Thyroid gland (tissue), 4 donors: ENCODE results near the gene SLC6A17.

Source experiments
- CTCF ChIP-seq, 6 experiments: fragments of 200-600 bp in 3 of 6; fragments of 450-650 bp in 3 of 6; sonication (generic) in 3 of 6; IDR thresholded peaks; one replicate each; pipeline ENCODE4 v1.5.1; 2016 to 2019; ENCODE audit warnings: antibody characterized with exemption in 6 of 6, mild to moderate bottlenecking in 2 of 6, inconsistent platforms in 1 of 6, moderate library complexity in 1 of 6
- POLR2A ChIP-seq, 2 donors: fragments of 450-650 bp; IDR thresholded peaks; one replicate each; pipeline ENCODE4 v1.6.1; 2017; ENCODE audit warnings: antibody characterized with exemption in 2 of 2, mild to moderate bottlenecking in 2 of 2, moderate library complexity in 1 of 2

GRCh38 chr1:110106013-110106941 lies 44.0 kb upstream of the SLC6A17 start:
- TF ChIP-seq CTCF (IDR thresholded peaks at IDR 0.05) (peak; percentile 65 to 95 (median 74)), POLR2A (IDR thresholded peaks at IDR 0.05) (no peak)
